Glutamatergic neuron (in vitro differentiated cells): ENCODE measurements around the gene TKTL2. TPM values are rescaled to one million over a fixed set of nuclear protein-coding genes. Genes with fewer than 3 reads are reported as not detected.

Source experiments
- DNase-seq: peaks from one replicate; pipeline ENCODE4 v3.0.0; 2022
- H3K27ac Mint-ChIP-seq: one replicate; pipeline ENCODE4 v1.8.0; 2020; ENCODE audit warnings: mild to moderate bottlenecking, mixed read lengths, inconsistent platforms; ENCODE audit not compliant: unreplicated experiment
- H3K27me3 Mint-ChIP-seq: one replicate; pipeline ENCODE4 v1.8.0; 2020; ENCODE audit warnings: mild to moderate bottlenecking, moderate library complexity, mixed read lengths, inconsistent platforms; ENCODE audit not compliant: unreplicated experiment
- H3K36me3 Mint-ChIP-seq: one replicate; pipeline ENCODE4 v1.8.0; 2020; ENCODE audit warnings: mild to moderate bottlenecking, mixed read lengths, inconsistent platforms; ENCODE audit not compliant: unreplicated experiment
- H3K4me1 Mint-ChIP-seq: one replicate; pipeline ENCODE4 v1.8.0; 2020; ENCODE audit warnings: mild to moderate bottlenecking, low read depth, mixed read lengths, inconsistent platforms; ENCODE audit not compliant: unreplicated experiment
- H3K4me3 Mint-ChIP-seq: one replicate; pipeline ENCODE4 v1.8.0; 2020; ENCODE audit warnings: mild to moderate bottlenecking, mixed read lengths, inconsistent platforms; ENCODE audit not compliant: unreplicated experiment
- H3K9me3 Mint-ChIP-seq: one replicate; pipeline ENCODE4 v1.8.0; 2020; ENCODE audit warnings: mild to moderate bottlenecking, moderate library complexity, mixed read lengths, inconsistent platforms; ENCODE audit not compliant: unreplicated experiment
- CTCF ChIP-seq: fragments of 200-600 bp; sonication (generic); IDR thresholded peaks from one replicate; pipeline ENCODE4 v1.5.0; 2021; ENCODE audit not compliant: partially characterized antibody, unreplicated experiment
- long read RNA-seq: library from polyadenylated mRNA; unstranded; transcript quantifications from one replicate; pipeline ENCODE4 v2.0.0, GENCODE V29; 2020; ENCODE audit not compliant: unreplicated experiment
- total RNA-seq: library from RNA; stranded (reverse); fragmentation: NEBNext Ultra II Directional; extraction: Animal tissue kit (Norgen Biotek cat#: 25700); gene quantifications from one replicate; pipeline ENCODE4 v1.2.1, GENCODE V29; 2021; ENCODE audit not compliant: unreplicated experiment

The TKTL2 gene
- not detected for total RNA-seq
- long read RNA-seq = 0 reads

- no peaks in the 10 kb centered on the region for H3K36me3 Mint-ChIP-seq
- H3K9me3 Mint-ChIP-seq = no peaks in the 10 kb centered on the region
- H3K4me1 Mint-ChIP-seq = no peaks in the 10 kb centered on the region
- DNase-seq = no peak
- no peaks in the 10 kb centered on the region for H3K27me3 Mint-ChIP-seq
- H3K27ac Mint-ChIP-seq = no peak within 1 kb of the TSS
- no peak within 1 kb of the TSS for H3K4me3 Mint-ChIP-seq
- TF ChIP-seq CTCF = no peak
These were observed at the start of gene TKTL2 for GRCh38 chr4:163473576-163473975. TSS of gene TKTL2 (minus strand) at chr4:163473754. CDS start at chr4:163473734, 20 bp downstream.

- no peak for TF ChIP-seq CTCF
- DNase-seq = peak; percentile 61
- H3K4me1 Mint-ChIP-seq = peaks cover 10% of the 10 kb centered on the region
- no peaks in the 10 kb centered on the region for H3K27me3 Mint-ChIP-seq
- H3K27ac Mint-ChIP-seq = no peak overlapping the region
- H3K36me3 Mint-ChIP-seq = no peaks in the 10 kb centered on the region
- no peak overlapping the region for H3K4me3 Mint-ChIP-seq
- no peaks in the 10 kb centered on the region for H3K9me3 Mint-ChIP-seq
These were observed 41.6 kb upstream of the TKTL2 start for GRCh38 chr4:163515198-163515597.

GRCh38 chr4:163505374-163505773 lies 31.8 kb upstream of the TKTL2 start:
- peaks cover 2% of the 10 kb centered on the region for H3K9me3 Mint-ChIP-seq
- TF ChIP-seq CTCF = no peak
- H3K27me3 Mint-ChIP-seq = no peaks in the 10 kb centered on the region
- H3K4me3 Mint-ChIP-seq = no peak overlapping the region
- DNase-seq = no peak
- H3K36me3 Mint-ChIP-seq = no peaks in the 10 kb centered on the region
- peak overlapping the region; percentile 5 for H3K27ac Mint-ChIP-seq
- H3K4me1 Mint-ChIP-seq = peaks cover 12% of the 10 kb centered on the region

GRCh38 chr4:163500586-163500985 lies 27.0 kb upstream of the TKTL2 start:
- H3K27me3 Mint-ChIP-seq = no peaks in the 10 kb centered on the region
- peaks cover 14% of the 10 kb centered on the region for H3K4me1 Mint-ChIP-seq
- TF ChIP-seq CTCF = no peak
- H3K9me3 Mint-ChIP-seq = peaks cover 2% of the 10 kb centered on the region
- no peak overlapping the region for H3K27ac Mint-ChIP-seq
- no peak overlapping the region for H3K4me3 Mint-ChIP-seq
- no peak for DNase-seq
- H3K36me3 Mint-ChIP-seq = no peaks in the 10 kb centered on the region

GRCh38 chr4:163495900-163496299 lies 22.3 kb upstream of the TKTL2 start:
- H3K27ac Mint-ChIP-seq = peak overlapping the region; percentile 56
- peak overlapping the region; percentile 87 for H3K4me3 Mint-ChIP-seq
- H3K36me3 Mint-ChIP-seq = no peaks in the 10 kb centered on the region
- peaks cover 8% of the 10 kb centered on the region for H3K9me3 Mint-ChIP-seq
- no peaks in the 10 kb centered on the region for H3K27me3 Mint-ChIP-seq
- peaks cover 7% of the 10 kb centered on the region for H3K4me1 Mint-ChIP-seq
- no peak for TF ChIP-seq CTCF
- no peak for DNase-seq
